Measurements from ENCODE around the gene MAP7.

GRCh38 chr6:136510299-136510698 lies 39.9 kb downstream of the MAP7 start:
- no peak for TF ChIP-seq GMEB2 (CRISPR knock-in tag; IDR thresholded peaks at IDR 0.05; ENCODE audit: low read depth)
- TF ChIP-seq ZBTB4 (CRISPR knock-in tag; IDR thresholded peaks at IDR 0.05; ENCODE audit: borderline replicate concordance): no peak
- TF ChIP-seq HHEX (CRISPR knock-in tag; IDR thresholded peaks at IDR 0.05): no peak
- no peak for TF ChIP-seq JUND (CRISPR knock-in tag; IDR thresholded peaks at IDR 0.05)
- TF ChIP-seq ZNF382 (CRISPR knock-in tag; IDR thresholded peaks at IDR 0.05; ENCODE audit: borderline replicate concordance): no peak

Measured in HepG2 (cell line).